Prostate gland (tissue), 2 donors: ENCODE measurements around the gene ZNF143. TPM values are rescaled to one million over a fixed set of nuclear protein-coding genes. Genes with fewer than 3 reads are reported as not detected.
"Not testable (repeated sequence)": the region's sequence is repeated elsewhere in the genome, so short reads cannot be mapped to it uniquely, and the experiment has no call there.

Experiments
- DNase-seq: peaks from one replicate; pipeline ENCODE4 v3.0.0-alpha.2; 2019; ENCODE audit warnings: low spot score
- H3K27ac ChIP-seq, 2 donors: fragments of 200-600 bp; sonication (generic); 2 replicates each; pipeline ENCODE4 v1.5.1; 2017 to 2019
- H3K27me3 ChIP-seq: fragments of 200-600 bp; sonication (generic); replicated peaks from 2 replicates; pipeline ENCODE4 v1.5.1; 2019; ENCODE audit not compliant: insufficient read depth
- H3K36me3 ChIP-seq, 2 donors: fragments of 200-600 bp; sonication (generic); 1 replicate in 1 of 2; 2 replicates in 1 of 2; pipeline versions ENCODE4 v1.5.1 to v1.8.1; 2017 to 2019
- H3K4me1 ChIP-seq: fragments of 200-600 bp; sonication (generic); replicated peaks from 2 replicates; pipeline ENCODE4 v1.5.1; 2019
- H3K4me3 ChIP-seq, 2 donors: fragments of 200-600 bp; sonication (generic); 2 replicates each; pipeline ENCODE4 v1.5.1; 2017 to 2019
- H3K9me3 ChIP-seq: fragments of 200-600 bp; sonication (generic); 2 replicates; pipeline ENCODE4 v1.5.1; 2017
- POLR2A ChIP-seq: fragments of 450-650 bp; IDR thresholded peaks from one replicate; pipeline ENCODE4 v1.6.1; 2016; ENCODE audit warnings: antibody characterized with exemption, mild to moderate bottlenecking
- POLR2AphosphoS5 ChIP-seq: sonication (generic); formaldehyde crosslinking; IDR thresholded peaks from one replicate; pipeline ENCODE4 v1.6.1; 2017; ENCODE audit warnings: antibody characterized with exemption
- WGBS: methylation state at CpG from one replicate; pipeline ENCODE4 v1.1.5; 2018; 5-methylcytosine and 5-hydroxymethylcytosine counted together
- intact Hi-C: fragments of 100-400 bp; cut with DNase I; formaldehyde crosslinking; loops from one replicate; pipeline ENCODE4 v1.14.2; 2022
- total RNA-seq, 2 donors: library from RNA; depleted of rRNA; stranded (reverse); fragments of >200 nt; gene quantifications; one replicate each; pipeline ENCODE4 v1.1.0, GENCODE V29; 2016
- TF ChIP-seq, protein P1 (sequence below), 4 experiments: fragments of 200-600 bp in 2 of 4; fragments of 450-650 bp in 2 of 4; sonication (generic) in 2 of 4; IDR thresholded peaks; 1 replicate in 3 of 4; 2 replicates in 1 of 4; pipeline ENCODE4 v1.5.1; 2016 to 2019; ENCODE audit warnings: antibody characterized with exemption in 4 of 4, mild to moderate bottlenecking in 2 of 4, moderate library complexity in 2 of 4

Gene ZNF143
- total RNA-seq, 2 donors from 2014 or later: 15.5 to 41.1 TPM

DNA sequence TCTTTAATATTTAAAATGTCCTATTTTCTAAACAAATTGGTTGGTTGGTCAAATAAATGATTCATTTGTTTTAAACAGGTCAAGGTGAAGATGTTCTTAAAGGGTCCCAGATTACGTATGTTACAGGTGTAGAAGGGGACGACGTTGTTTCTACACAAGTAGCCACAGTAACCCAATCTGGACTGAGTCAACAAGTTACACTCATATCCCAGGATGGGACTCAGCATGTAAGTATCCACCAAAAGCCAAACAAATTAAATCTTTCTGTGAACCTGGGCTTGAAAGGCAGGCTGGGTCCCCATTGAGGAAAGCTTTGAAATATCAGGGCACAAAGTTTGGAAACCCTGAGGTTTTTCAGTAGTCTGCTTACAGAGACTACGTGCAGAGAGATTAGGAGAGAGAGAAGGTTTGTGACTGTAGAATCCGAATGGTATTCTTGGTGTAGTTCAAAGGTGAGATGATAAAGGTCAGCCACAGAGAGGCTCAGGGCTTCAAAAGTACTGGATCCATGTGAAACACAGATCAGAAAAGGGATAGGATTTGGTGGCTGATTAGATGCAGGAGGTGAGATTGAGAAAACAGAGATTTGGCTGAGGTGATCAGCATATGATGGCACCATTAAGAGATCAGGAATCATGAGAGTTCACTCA, 51.7 kb downstream of the ZNF143 start:
- no peak overlapping the region for H3K4me3 ChIP-seq
- no peak for DNase-seq
- WGBS: 92% methylated on average over 5 of the region's 5 CpGs
- TF ChIP-seq, protein P1, sequence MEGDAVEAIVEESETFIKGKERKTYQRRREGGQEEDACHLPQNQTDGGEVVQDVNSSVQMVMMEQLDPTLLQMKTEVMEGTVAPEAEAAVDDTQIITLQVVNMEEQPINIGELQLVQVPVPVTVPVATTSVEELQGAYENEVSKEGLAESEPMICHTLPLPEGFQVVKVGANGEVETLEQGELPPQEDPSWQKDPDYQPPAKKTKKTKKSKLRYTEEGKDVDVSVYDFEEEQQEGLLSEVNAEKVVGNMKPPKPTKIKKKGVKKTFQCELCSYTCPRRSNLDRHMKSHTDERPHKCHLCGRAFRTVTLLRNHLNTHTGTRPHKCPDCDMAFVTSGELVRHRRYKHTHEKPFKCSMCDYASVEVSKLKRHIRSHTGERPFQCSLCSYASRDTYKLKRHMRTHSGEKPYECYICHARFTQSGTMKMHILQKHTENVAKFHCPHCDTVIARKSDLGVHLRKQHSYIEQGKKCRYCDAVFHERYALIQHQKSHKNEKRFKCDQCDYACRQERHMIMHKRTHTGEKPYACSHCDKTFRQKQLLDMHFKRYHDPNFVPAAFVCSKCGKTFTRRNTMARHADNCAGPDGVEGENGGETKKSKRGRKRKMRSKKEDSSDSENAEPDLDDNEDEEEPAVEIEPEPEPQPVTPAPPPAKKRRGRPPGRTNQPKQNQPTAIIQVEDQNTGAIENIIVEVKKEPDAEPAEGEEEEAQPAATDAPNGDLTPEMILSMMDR (IDR thresholded peaks at IDR 0.05): no peak
- TF ChIP-seq POLR2AphosphoS5 (no peak), POLR2A (no peak)
- H3K36me3 ChIP-seq: peaks cover 4 to 5% of the 10 kb centered on the region in 2 donors
- intact Hi-C loops: no loop called here
- no peaks in the 10 kb centered on the region for H3K27me3 ChIP-seq
- no peak overlapping the region for H3K27ac ChIP-seq
- H3K4me1 ChIP-seq: no peaks in the 10 kb centered on the region
- H3K9me3 ChIP-seq: no peaks in the 10 kb centered on the region

DNA sequence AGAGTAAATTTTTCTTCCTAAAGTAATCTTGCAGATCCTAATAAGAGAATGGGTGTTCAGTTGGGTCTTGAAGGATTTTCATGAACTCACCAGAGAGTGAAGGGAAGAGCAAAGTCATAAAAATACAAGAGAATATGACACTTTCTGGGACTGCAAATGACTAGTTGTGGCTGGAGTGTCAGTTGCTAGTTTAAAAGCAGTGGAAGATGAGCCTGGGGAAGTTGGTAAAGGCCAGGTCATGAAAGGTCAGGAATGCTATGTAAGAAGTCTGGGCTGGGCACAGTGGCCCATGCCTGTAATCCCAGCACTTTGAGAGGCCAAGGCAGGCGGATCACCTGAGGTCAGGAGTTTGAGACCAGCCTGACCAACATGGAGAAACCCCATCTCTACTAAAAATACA, 53.8 kb downstream of the ZNF143 start:
- 100% methylated on average over 1 of the region's 1 CpG for WGBS
- H3K4me1 ChIP-seq, H3K36me3 ChIP-seq: not testable (repeated sequence)

DNA sequence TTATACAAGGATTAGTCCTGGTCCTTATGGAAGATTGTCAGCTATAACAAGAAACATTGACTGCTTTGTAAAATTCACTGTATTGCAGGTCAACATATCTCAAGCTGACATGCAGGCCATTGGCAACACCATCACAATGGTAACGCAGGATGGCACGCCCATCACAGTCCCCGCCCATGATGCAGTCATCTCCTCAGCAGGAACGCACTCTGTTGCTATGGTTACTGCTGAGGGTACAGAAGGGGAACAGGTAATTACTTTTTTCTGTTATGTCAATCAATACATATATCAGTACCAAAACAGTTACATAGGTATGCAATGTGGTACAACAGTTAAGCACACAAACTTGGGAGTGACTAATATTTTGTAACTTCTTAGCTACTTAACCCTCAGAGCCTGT, 55.3 kb downstream of the ZNF143 start:
- no peaks in the 10 kb centered on the region for H3K4me1 ChIP-seq
- no peaks in the 10 kb centered on the region for H3K9me3 ChIP-seq
- peaks cover 4 to 5% of the 10 kb centered on the region in 2 donors for H3K36me3 ChIP-seq
- TF ChIP-seq POLR2AphosphoS5 (no peak), POLR2A (no peak)
- TF ChIP-seq, protein P1 (IDR thresholded peaks at IDR 0.05): no peak
- no peak for DNase-seq
- H3K27me3 ChIP-seq: no peaks in the 10 kb centered on the region
- no peak overlapping the region for H3K27ac ChIP-seq
- H3K4me3 ChIP-seq: no peak overlapping the region
- 89% methylated on average over 4 of the region's 4 CpGs for WGBS
- intact Hi-C loops: no loop called here

More for the DNA sequence above, 53.8 kb downstream of the ZNF143 start:
- H3K4me3 ChIP-seq, H3K27me3 ChIP-seq, intact Hi-C loops, DNase-seq, H3K27ac ChIP-seq, H3K9me3 ChIP-seq: not testable (repeated sequence)

DNA sequence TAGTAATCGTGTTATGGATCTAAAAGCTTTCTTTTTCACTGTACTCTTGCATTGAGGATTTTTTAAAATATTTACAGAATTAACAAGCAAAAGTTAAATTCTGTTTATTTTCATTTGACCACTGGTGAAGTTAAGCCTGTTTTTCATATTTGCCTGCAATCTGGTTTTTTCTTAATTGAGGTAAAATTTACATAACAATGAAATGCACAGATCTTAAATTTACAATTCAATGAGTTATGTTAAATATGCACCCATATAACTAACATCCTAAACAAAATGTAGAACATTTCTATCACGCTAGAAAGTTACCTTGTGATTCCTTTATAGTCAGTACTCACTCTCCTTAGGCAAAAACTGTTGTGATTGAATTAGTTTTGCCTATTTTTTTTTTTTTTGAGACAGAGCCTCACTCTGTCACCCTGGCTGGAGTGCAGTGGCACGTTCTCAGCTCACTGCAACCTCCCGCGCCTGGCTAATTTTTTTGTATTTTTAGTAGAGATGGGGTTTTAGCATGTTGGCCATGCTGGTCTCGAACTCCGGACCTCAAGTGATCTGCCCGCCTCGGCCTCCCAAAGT, 58.1 kb downstream of the ZNF143 start:
- intact Hi-C loops: no loop called here
- Histone ChIP-seq H3K9me3 (no peaks in the 10 kb centered on the region), H3K36me3 (no peaks in the 10 kb centered on the region), H3K27ac (no peak overlapping the region), H3K27me3 (no peaks in the 10 kb centered on the region), H3K4me3 (no peak overlapping the region), H3K4me1 (no peaks in the 10 kb centered on the region)
- 89% methylated on average over 9 of the region's 9 CpGs for WGBS
- DNase-seq: no peak
- no peak for TF ChIP-seq POLR2AphosphoS5
- TF ChIP-seq POLR2A: no peak
- TF ChIP-seq, protein P1 (IDR thresholded peaks at IDR 0.05): no peak

DNA sequence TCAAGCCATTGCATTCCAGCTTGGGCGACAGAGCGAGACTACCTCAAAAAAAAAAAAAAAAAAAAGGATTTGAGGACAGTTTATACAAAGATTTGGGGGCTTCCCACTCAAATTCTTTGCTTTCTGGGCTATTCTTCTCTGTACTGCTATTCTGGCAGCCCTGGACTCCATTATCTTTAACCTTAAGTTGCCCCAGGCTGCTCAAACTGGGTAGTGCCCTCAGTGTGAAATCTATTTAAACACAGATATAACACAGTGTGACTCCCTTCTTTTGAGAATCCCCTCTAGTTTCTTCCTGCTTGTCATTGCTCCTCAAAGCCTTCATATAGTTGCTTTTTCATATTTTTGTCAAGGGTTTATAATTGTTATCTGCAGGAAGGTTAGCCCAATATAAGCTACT, 63.2 kb downstream of the ZNF143 start:
- intact Hi-C loops: no loop called here
- H3K4me3 ChIP-seq: no peak overlapping the region
- no peak overlapping the region for H3K27ac ChIP-seq
- WGBS: 93% methylated on average over 2 of the region's 2 CpGs
- H3K4me1 ChIP-seq: peaks cover 11% of the 10 kb centered on the region
- H3K9me3 ChIP-seq: no peaks in the 10 kb centered on the region
- no peak for DNase-seq
- TF ChIP-seq, protein P1 (IDR thresholded peaks at IDR 0.05): no peak
- no peak for TF ChIP-seq POLR2AphosphoS5
- TF ChIP-seq POLR2A: no peak
- H3K27me3 ChIP-seq: no peaks in the 10 kb centered on the region
- no peaks in the 10 kb centered on the region for H3K36me3 ChIP-seq
